ENCODE data around the gene PPBP.

- TF ChIP-seq CTCF (IDR thresholded peaks at IDR 0.05 in 2 of 3, conservative IDR thresholded peaks at IDR 0.05 in 1 of 3; ENCODE audit: borderline replicate concordance in 1 of 3, insufficient read depth in 1 of 3, low read depth in 2 of 3, low read length in 2 of 3), result no peak
- TF ChIP-seq SIN3A (IDR thresholded peaks at IDR 0.05; ENCODE audit: low read depth), result no peak
- TF ChIP-seq ZNF274 (IDR thresholded peaks at IDR 0.05; ENCODE audit: low read depth, low read length), result no peak
- TF ChIP-seq POLR2A (IDR thresholded peaks at IDR 0.05; ENCODE audit: borderline replicate concordance, extremely low read depth, insufficient read depth, insufficient read length), result no peak
- TF ChIP-seq EZH2 (IDR thresholded peaks at IDR 0.05), result no peak
- TF ChIP-seq FOSL1 (IDR thresholded peaks at IDR 0.05; ENCODE audit: low read depth), result no peak
- TF ChIP-seq RAD21 (IDR thresholded peaks at IDR 0.05; ENCODE audit: low read depth), result no peak
- no peak for TF ChIP-seq EGR1 (IDR thresholded peaks at IDR 0.05; ENCODE audit: low read depth)
- TF ChIP-seq POLR2AphosphoS5 (IDR thresholded peaks at IDR 0.05; ENCODE audit: low read depth, low read length), result no peak
- no peak for TF ChIP-seq REST (IDR thresholded peaks at IDR 0.05; ENCODE audit: low read depth)
- TF ChIP-seq MAX (IDR thresholded peaks at IDR 0.05), result no peak
Observed at GRCh38 chr4:73978886-73979285, 9.1 kb downstream of the PPBP start.
